Vagina (tissue), 2 donors: Measurements from ENCODE around the gene ZNF428.

Source experiments
- CTCF ChIP-seq, 3 experiments: fragments of 450-650 bp in 2 of 3; fragments of 200-600 bp in 1 of 3; sonication (generic) in 1 of 3; IDR thresholded peaks; one replicate each; pipeline ENCODE4 v1.5.1; 2017 to 2019; ENCODE audit warnings: antibody characterized with exemption in 3 of 3, mild to moderate bottlenecking in 2 of 3, moderate library complexity in 2 of 3
- POLR2A ChIP-seq, 2 donors: fragments of 450-650 bp; IDR thresholded peaks; one replicate each; pipeline ENCODE4 v1.6.1; 2017; ENCODE audit warnings: antibody characterized with exemption in 2 of 2, mild to moderate bottlenecking in 2 of 2, moderate library complexity in 2 of 2

- TF ChIP-seq CTCF (IDR thresholded peaks at IDR 0.05) (no peak), POLR2A (IDR thresholded peaks at IDR 0.05) (no peak)
These were observed 19.7 kb downstream of the ZNF428 start for GRCh38 chr19:43599635-43600295.
